Measurements from ENCODE around the gene LMAN2. TPM values are rescaled to one million over a fixed set of nuclear protein-coding genes. Genes with fewer than 3 reads are reported as not detected.
A peak's percentile ranks its signal among the peaks of the same experiment; 100 is the strongest.

Gene LMAN2
- total and polyA plus RNA-seq, 5 experiments from 2014 or later, result 77.1 to 243 (median 212) TPM

DNA sequence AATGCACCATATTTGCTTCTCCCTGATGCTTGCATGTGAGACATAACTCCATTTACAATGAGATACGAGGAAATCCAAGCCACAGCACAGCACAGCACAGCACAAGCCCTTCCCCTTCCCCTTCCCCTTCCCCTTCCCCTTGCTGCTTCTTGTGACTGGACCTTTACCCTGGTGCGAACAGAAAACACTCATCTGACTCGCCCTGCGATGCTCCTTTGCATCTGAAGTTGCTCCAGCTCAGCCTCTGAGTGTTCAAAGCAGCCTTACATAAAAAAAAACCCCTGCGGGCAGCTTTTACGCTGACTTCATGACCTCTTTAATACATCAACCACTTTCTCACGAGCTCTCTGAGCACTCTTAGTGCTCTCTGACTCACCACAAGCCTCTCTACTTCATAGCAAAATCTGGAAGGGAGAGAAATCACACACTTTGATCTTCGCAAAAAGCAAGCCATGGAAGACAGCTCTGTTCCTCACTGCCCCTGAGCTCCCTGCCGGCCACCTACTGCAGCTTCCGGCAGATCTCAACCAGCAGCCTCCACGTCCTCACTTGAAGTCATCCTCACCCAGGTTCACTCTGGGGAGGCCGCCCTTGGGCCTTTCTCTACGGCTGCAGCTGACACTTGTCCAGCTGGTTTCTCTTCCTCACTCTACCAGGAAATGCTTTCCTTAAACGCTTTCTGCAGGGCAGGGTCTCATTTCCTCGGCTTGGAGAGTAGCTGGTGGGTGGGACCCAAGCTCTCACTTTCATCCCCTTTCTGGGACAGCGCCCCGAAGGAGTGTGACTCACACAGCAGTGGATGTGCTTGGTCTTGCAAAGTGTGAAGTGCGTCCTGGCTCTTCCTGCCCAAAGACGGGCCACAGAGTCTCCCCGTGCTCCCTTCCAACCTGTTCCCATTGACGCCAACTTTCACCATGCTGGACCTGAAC, 38.0 kb upstream of the LMAN2 start:
- peaks cover 25 to 55% (median 47%) of the 10 kb centered on the region in 4 donors for H3K4me1 Mint-ChIP-seq
- DNase-seq, result peak in 6 of 10 donors; percentile 31 to 55 (median 46)
- H3K9me3 Mint-ChIP-seq, result no peaks in the 10 kb centered on the region
- H3K27me3 Mint-ChIP-seq, result peaks cover 0 to 4% (median 0%) of the 10 kb centered on the region in 5 donors
- no peaks in the 10 kb centered on the region for H3K36me3 Mint-ChIP-seq
- POLR2A ChIA-PET, result interaction anchor here (0.7 to 4.0 kb wide), 17 partner anchors 11 to 276 kb away, joined by 3 to 87 read pairs (median 9); partner anchors contain the start of genes GRK6, PDLIM7, PRR7 and RGS14
- peak overlapping the region; percentile 20 to 76 (median 55) for H3K4me3 Mint-ChIP-seq
- peak; percentile 76 to 77 for ATAC-seq
- peak overlapping the region; percentile 77 to 94 (median 84) for H3K27ac Mint-ChIP-seq

DNA sequence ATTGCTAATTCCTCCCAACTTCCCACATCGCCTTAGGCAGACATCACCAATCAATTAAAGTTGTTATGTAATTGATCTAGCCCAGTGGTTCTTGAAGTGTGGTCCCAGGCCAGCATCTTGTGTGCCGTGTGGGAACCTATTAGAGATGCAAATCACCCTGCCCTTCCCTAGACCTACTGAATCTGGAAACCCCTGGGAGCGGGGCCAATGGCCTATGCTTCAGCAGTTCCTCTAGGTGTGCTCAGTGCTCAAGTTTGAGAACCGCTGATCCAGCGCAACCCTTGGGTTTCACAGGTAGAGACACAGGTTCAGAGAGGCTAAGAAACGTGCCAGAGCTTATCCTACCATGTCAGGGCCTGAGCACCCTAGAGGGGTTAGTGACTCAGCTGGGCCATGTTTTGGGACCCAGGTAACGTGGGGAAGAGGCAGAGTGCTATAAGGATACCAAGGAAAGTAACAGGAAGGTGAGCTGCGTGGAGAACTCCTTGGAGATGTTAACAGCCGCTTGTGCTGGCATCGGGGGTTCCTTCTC, 37.1 kb upstream of the LMAN2 start:
- Mint-ChIP-seq H3K27ac (peak overlapping the region in 9 of 10 donors; percentile 19 to 94 (median 68)), H3K27me3 (peaks cover 0 to 4% (median 0%) of the 10 kb centered on the region in 5 donors), H3K4me1 (peaks cover 25 to 54% (median 49%) of the 10 kb centered on the region in 4 donors), H3K4me3 (peak overlapping the region in 5 of 10 donors; percentile 39 to 74 (median 57)), H3K36me3 (no peaks in the 10 kb centered on the region), H3K9me3 (no peaks in the 10 kb centered on the region)
- POLR2A ChIA-PET, result interaction anchor here (0.7 to 4.0 kb wide), 5 partner anchors 10 to 76 kb away, joined by 3 to 87 read pairs (median 29); partner anchors contain the start of gene PRR7
- no peak for DNase-seq
- no peak for ATAC-seq

DNA sequence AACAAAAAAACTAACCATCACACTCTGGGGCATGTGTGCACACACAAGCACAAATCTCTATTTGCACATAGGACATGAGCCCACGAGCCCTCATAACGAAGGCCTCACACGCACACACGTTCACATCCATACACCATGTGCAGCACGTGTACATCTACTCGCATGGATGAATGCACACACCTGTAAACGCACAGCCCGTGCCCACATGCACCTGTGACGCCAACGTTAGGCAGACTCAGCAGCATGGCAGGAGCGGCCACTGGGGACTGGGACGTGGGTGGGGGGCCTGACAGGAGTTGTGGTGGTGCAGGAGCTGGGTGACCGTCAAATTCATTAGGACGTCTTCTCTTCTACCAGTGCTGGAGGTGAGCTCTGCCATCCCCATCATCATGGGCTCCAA, 35.9 kb upstream of the LMAN2 start:
- ATAC-seq (no peak), DNase-seq (no peak)
- Mint-ChIP-seq H3K27ac (no peak overlapping the region), H3K27me3 (peaks cover 0 to 4% (median 0%) of the 10 kb centered on the region in 5 donors), H3K4me1 (peaks cover 27 to 62% (median 56%) of the 10 kb centered on the region in 4 donors), H3K36me3 (no peaks in the 10 kb centered on the region), H3K4me3 (no peak overlapping the region), H3K9me3 (no peaks in the 10 kb centered on the region)
- POLR2A ChIA-PET, result interaction anchor here (1.0 to 4.0 kb wide), 4 partner anchors 9 to 110 kb away, joined by 3 to 87 read pairs (median 10); partner anchors contain the start of gene PDLIM7

DNA sequence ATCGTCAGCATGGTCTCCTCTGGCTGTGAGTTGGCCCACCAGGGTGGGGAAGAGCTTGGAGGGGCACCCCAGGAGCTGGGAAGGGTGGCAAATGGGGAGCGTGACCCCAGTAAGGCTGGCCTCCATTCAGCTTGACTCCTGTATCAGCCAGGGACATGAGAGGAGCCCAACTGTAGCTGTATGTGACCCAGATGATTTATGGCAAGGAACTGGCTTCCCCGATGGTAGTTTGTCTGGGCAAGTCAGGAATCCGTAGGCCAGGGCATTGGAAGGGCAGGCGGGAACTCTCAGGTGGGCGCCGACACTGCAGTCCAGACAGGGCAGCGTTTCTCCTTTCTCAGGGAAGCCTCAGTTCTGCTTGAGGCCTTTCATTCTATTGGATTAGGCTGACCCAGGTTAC, 35.1 kb upstream of the LMAN2 start:
- Mint-ChIP-seq H3K36me3 (no peaks in the 10 kb centered on the region), H3K4me1 (peaks cover 29 to 67% (median 59%) of the 10 kb centered on the region in 4 donors), H3K4me3 (no peak overlapping the region), H3K27ac (peak overlapping the region in 1 of 10 donors; percentile 11), H3K27me3 (peaks cover 0 to 4% (median 0%) of the 10 kb centered on the region in 5 donors), H3K9me3 (no peaks in the 10 kb centered on the region)
- no peak for DNase-seq
- POLR2A ChIA-PET, result interaction anchor here (1.0 to 2.3 kb wide), 4 partner anchors 11 to 111 kb away, joined by 3 to 5 read pairs (median 4); partner anchors contain the start of genes PDLIM7 and RGS14
- no peak for ATAC-seq

DNA sequence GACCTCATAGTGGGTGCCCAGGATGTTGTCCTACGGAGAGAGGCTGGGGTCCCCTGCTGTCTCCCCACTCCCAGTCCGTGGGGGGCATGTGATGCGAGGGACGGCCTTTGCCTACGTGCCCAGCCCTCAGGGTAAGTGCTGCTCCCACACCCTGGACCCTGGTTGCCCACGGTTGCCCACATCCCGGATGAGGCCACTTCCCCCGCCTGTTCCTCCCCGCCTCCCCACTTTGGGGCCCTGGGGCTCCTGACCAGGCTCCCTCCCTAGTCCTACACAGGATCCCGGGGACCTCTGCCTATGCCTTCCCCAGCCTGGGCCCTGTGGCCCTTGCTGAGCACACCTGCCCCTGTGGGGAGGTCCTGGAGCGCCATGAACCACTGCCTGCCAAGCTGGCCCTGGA, 34.3 kb upstream of the LMAN2 start:
- no peaks in the 10 kb centered on the region for H3K36me3 Mint-ChIP-seq
- peaks cover 24 to 64% (median 55%) of the 10 kb centered on the region in 4 donors for H3K4me1 Mint-ChIP-seq
- DNase-seq, result no peak
- peak overlapping the region in 1 of 10 donors; percentile 80 for H3K27ac Mint-ChIP-seq
- POLR2A ChIA-PET, result interaction anchor here (0.6 to 5.5 kb wide), 4 partner anchors 10 to 149 kb away, joined by 3 to 66 read pairs (median 4); partner anchors contain the start of gene RGS14
- peaks cover 0 to 4% (median 0%) of the 10 kb centered on the region in 5 donors for H3K27me3 Mint-ChIP-seq
- no peak for ATAC-seq
- no peaks in the 10 kb centered on the region for H3K9me3 Mint-ChIP-seq
- H3K4me3 Mint-ChIP-seq, result peak overlapping the region in 2 of 10 donors; percentile 3 to 42

DNA sequence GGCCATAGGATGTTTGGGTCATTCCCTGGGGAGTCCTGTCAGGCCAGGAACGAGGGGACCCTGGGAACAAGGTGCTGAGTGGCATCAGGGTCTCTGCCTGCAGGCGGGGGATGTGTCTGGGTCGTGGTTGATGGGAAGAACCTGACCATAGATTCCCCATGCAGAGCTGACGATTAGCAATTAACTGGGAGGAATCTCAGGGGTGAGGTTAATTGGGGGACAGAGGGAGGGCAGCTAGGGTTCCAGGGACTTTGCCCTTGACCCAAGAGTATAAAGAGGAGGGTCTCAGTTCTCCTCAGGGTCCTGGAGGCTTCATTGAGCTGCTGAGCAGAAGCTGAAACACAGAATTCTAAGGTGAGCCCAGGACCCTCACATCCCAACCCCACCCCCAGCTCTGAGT, 32.7 kb upstream of the LMAN2 start, which contains the start of gene SLC34A1:
SLC34A1 (plus strand) TSS at position 301 of the 400 bp plus-strand sequence. CDS start 1,308 bp downstream, outside the sequence.
- DNase-seq, result no peak
- POLR2A ChIA-PET, result interaction anchor here (0.5 to 5.5 kb wide), 6 partner anchors 13 to 75 kb away, joined by 3 to 66 read pairs (median 3); partner anchors contain the start of gene LMAN2
- H3K4me1 Mint-ChIP-seq, result peaks cover 25 to 57% (median 48%) of the 10 kb centered on the region in 4 donors

DNA sequence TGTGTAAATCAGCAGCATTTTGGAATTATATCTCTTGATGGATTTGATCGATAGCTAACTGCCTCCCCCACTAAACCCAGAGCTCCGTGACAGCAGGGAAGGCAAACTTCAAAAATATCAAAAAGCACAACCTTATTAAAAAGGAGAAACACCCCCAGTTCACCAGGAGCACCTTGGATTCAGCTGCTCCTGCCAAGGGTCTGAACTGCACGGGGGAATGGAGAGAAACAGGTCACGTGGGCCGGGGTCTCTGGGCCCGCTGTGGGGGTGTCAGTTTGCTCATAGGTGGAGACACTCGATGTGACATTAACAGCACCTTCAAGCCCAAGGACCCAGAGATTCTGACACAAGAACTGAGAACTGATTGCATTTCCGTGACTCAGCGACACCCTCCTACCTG, 31.7 kb upstream of the LMAN2 start:
- H3K27me3 Mint-ChIP-seq, result no peaks in the 10 kb centered on the region
- POLR2A ChIA-PET, result interaction anchor here (0.6 to 5.5 kb wide), 7 partner anchors 12 to 831 kb away, joined by 3 to 66 read pairs (median 5); partner anchors contain the start of gene LMAN2
- peaks cover 20 to 50% (median 40%) of the 10 kb centered on the region in 4 donors for H3K4me1 Mint-ChIP-seq
- no peak overlapping the region for H3K27ac Mint-ChIP-seq
- H3K36me3 Mint-ChIP-seq, result no peaks in the 10 kb centered on the region
- ATAC-seq (no peak), DNase-seq (no peak)
- no peaks in the 10 kb centered on the region for H3K9me3 Mint-ChIP-seq
- no peak overlapping the region for H3K4me3 Mint-ChIP-seq

More for the DNA sequence above, 32.7 kb upstream of the LMAN2 start, which contains the start of gene SLC34A1:
- Mint-ChIP-seq H3K9me3 (no peaks in the 10 kb centered on the region), H3K27me3 (peaks cover 0 to 2% (median 0%) of the 10 kb centered on the region in 5 donors), H3K27ac (peak within 1 kb of the TSS in 8 of 10 donors; percentile 15 to 80 (median 42)), H3K4me3 (peak within 1 kb of the TSS in 2 of 10 donors; percentile 3 to 40), H3K36me3 (no peaks in the 10 kb centered on the region)
- ATAC-seq, result no peak

DNA sequence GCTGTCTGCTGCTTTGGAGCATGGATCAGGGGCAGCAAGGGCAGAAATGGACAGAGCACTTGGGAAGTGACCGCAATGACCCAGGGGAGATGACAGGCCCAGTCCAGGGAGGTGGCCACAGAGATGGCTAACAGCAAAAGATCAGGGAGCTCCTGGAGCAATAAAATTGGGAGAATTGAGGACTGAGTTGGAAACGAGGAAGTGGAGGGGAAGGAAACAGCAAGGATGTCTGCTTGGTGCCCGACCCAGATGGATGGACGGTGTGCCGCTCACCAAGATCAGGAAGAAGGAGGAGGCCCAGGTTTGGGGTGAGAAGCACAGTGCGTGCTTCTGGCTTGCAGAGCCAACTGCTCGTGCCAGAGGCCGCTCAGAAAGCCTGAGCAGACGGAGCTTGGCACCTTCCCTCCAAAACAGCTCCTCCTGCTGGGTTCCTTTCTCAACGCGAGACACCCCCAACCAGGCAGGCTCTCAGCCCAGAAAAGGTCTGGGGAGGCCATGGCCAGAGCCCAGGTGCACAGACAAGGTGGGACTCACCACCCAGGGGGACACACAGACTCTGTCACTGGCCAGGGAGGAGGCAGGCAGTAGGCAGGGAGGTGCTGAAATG, 31.1 kb upstream of the LMAN2 start:
- Mint-ChIP-seq H3K4me1 (peaks cover 20 to 53% (median 37%) of the 10 kb centered on the region in 4 donors), H3K27me3 (no peaks in the 10 kb centered on the region), H3K9me3 (no peaks in the 10 kb centered on the region), H3K27ac (peak overlapping the region in 9 of 10 donors; percentile 35 to 84 (median 73)), H3K36me3 (no peaks in the 10 kb centered on the region), H3K4me3 (peak overlapping the region in 4 of 10 donors; percentile 27 to 47 (median 32))
- DNase-seq (peak in 7 of 10 donors; percentile 27 to 73 (median 38)), ATAC-seq (peak; percentile 76 to 97)
- POLR2A ChIA-PET, result interaction anchor here (0.7 to 5.5 kb wide), 8 partner anchors 11 to 115 kb away, joined by 3 to 66 read pairs (median 4); partner anchors contain the start of genes GRK6, LMAN2 and PDLIM7

DNA sequence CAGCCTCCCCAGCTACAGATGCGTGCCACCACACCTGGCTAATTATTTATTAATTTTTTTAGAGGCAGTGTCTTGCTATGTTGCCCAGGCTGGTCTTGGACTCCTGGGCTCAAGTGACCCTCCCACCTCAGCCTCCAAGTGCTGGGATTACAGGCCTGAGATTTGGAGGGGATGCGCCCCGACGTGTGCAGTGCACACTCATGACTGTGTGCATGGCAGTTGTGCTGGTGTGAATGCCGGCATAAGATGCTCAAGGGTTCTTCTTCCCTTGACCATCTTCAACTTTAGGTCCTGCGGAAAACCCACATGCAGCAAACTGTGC, 29.3 kb upstream of the LMAN2 start:
- Mint-ChIP-seq H3K36me3 (no peaks in the 10 kb centered on the region), H3K27ac (no peak overlapping the region)

DNA sequence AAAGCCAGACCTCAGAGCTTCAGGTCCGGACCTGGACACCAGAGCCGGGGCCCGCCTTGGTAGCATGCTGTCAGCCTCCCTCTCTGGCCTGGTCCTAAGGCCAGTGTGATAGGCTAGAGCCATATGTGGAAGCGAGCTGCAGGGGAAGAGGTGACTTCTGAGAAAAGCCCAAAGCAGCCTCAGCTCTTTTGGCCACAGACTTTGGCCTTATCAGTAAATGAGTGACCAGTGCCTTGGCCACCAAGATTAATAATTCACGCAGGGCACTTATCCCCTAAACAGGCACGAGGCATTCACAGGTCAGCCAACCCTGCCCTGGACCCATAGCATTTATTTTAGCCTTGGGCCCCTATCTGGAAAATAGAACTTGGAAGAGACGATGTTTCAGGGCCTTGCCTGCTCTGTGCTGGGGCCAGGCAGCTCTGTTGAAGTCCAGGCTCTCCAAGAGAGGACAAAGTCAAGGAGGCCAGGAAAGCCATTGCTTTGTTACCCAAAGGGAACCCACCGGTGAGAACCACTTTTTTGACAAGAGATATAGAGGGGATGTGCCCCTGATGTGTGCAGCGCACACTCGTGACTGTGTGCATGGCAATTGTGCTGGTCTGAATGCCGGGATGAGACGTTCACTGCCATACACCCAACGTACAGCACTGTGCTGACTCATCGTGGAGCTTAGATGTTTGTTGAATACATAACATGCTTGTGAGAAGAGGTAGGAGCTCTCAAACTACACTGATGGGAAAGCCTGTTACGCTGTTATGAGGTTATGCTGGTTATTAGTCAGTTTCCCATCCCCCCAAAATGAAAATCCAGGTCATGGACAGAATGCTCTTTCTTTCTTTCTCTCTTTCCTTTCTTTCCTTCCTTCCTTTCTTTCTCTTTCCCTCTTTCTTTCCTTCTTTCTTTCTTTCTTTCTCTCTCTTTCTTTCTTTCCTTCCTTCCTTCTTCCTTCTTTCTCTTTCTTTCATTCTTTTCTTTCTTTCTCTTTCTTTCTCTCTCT, 27.7 kb upstream of the LMAN2 start:
- DNase-seq (no peak), ATAC-seq (no peak)
- Mint-ChIP-seq H3K4me1 (peaks cover 24 to 67% (median 46%) of the 10 kb centered on the region in 4 donors), H3K4me3 (peak overlapping the region in 1 of 10 donors; percentile 6), H3K27ac (peak overlapping the region in 7 of 10 donors; percentile 27 to 91 (median 38)), H3K36me3 (peaks cover 0 to 1% (median 0%) of the 10 kb centered on the region in 3 donors), H3K27me3 (no peaks in the 10 kb centered on the region), H3K9me3 (no peaks in the 10 kb centered on the region)
- POLR2A ChIA-PET, result interaction anchor here (0.6 to 2.0 kb wide), 10 partner anchors 9 to 98 kb away, joined by 3 to 14 read pairs (median 5); partner anchors contain the start of genes GRK6, LMAN2 and PFN3

More for the DNA sequence above, 29.3 kb upstream of the LMAN2 start:
- POLR2A ChIA-PET, result interaction anchor here (1.4 to 5.5 kb wide), 2 partner anchors 9 to 22 kb away, joined by 3 to 66 read pairs; no protein-coding TSS in a partner anchor
- ATAC-seq (no peak), DNase-seq (no peak)
- peaks cover 23 to 61% (median 40%) of the 10 kb centered on the region in 4 donors for H3K4me1 Mint-ChIP-seq
- H3K27me3 Mint-ChIP-seq, result no peaks in the 10 kb centered on the region
- no peak overlapping the region for H3K4me3 Mint-ChIP-seq
- no peaks in the 10 kb centered on the region for H3K9me3 Mint-ChIP-seq

All from naive thymus-derived CD8-positive, alpha-beta T cell (primary cell).